Measurements from ENCODE around the gene SLC7A8.

- TF ChIP-seq CTCF (conservative IDR thresholded peaks at IDR 0.05; ENCODE audit: low read depth, low read length): no peak
- no peak for TF ChIP-seq EZH2phosphoT487 (IDR thresholded peaks at IDR 0.05; ENCODE audit: borderline replicate concordance, low read length)
Measured at GRCh38 chr14:23202001-23202400, 18.5 kb upstream of the SLC7A8 start.

Measured in PC-3 (cell line).